T-helper 17 cell (primary cell): Measurements from ENCODE around the gene CABP1. TPM values are rescaled to one million over a fixed set of nuclear protein-coding genes. Genes with fewer than 3 reads are reported as not detected.

ENCODE experiments used
- total RNA-seq, 4 donors: library from RNA in 2 of 4; stranded (reverse) in 2 of 4; gene quantifications; one replicate each; pipeline ENCODE4 v1.2.3 and lab custom pipeline; 2022 to 2026

The CABP1 gene
- total RNA-seq, 2 donors from 2014 or later = not detected

Other genes with a start within 250 kb of the CABP1 start
- gene COX6A1, start 202.5 kb upstream of the CABP1 start, total RNA-seq = 100 to 1,000 TPM; 136 to 144 TPM
- gene TRIAP1, start 194.2 kb upstream of the CABP1 start, total RNA-seq = 10 to 100 TPM; 18.6 to 21.9 TPM
- 10 to 100 TPM; 15.6 to 18.7 TPM for gene GATC, start 194.2 kb upstream of the CABP1 start, total RNA-seq
- 100 to 1,000 TPM; 122 to 124 TPM for gene SRSF9, start 170.9 kb upstream of the CABP1 start, total RNA-seq
- gene DYNLL1, start 144.5 kb upstream of the CABP1 start, total RNA-seq = 10 to 100 TPM; 70.2 to 72.2 TPM
- 10 to 100 TPM; 11.7 to 11.8 TPM for gene COQ5, start 111.5 kb upstream of the CABP1 start, total RNA-seq
- gene RNF10, start 106.3 kb upstream of the CABP1 start, total RNA-seq = 100 to 1,000 TPM; 372 to 430 TPM
- gene POP5, start 59.2 kb upstream of the CABP1 start, total RNA-seq = 10 to 100 TPM; 26.8 to 28.7 TPM
- gene MLEC, start 46.5 kb downstream of the CABP1 start, total RNA-seq = 10 to 100 TPM; 21.8 to 31.0 TPM
- gene UNC119B, start 69.8 kb downstream of the CABP1 start, total RNA-seq = 10 to 100 TPM; 15.2 to 16.2 TPM
- 10 to 100 TPM in 1 of 2 donors, 1 to 10 TPM in 1; 9.1 to 10.8 TPM for gene ACADS, start 85.2 kb downstream of the CABP1 start, total RNA-seq